K562 (cell line): Measurements from ENCODE around the gene COL8A2. TPM values are rescaled to one million over a fixed set of nuclear protein-coding genes. Genes with fewer than 3 reads are reported as not detected.

Source experiments
- ATAC-seq: fragments of 200-7000 bp; cut with Tn5 transposase; 3 replicates; pipeline ENCODE4 v1.9.1; 2020; ENCODE audit warnings: moderate library complexity
- BruUV-seq: library from RNA; stranded (reverse); fragments of 400-500 nt; replicated peaks from 2 replicates; lab custom pipeline; 2021; lab: Mats Ljungman, UMichigan
- CTCF ChIA-PET: fragments of 300-600 bp; formaldehyde crosslinking; extraction: SDS; loops from one replicate; lab custom pipeline; 2021; ENCODE audit warnings: low intra/inter-chr PET ratio; lab: Yijun Ruan, JAX
- POLR2A ChIA-PET: fragments of 300-600, 350-650 bp; sonication (Branson Sonifier 250); formaldehyde crosslinking; extraction: SDS; loops from one replicate; lab custom pipeline; 2021; ENCODE audit warnings: antibody characterized with exemption, inconsistent platforms; lab: Yijun Ruan, JAX
- DNase-seq, 4 experiments: peaks; one replicate each; pipeline versions ENCODE4 v3.0.0 to v3.0.0-alpha.2; 2011 to 2018; ENCODE audit warnings: low spot score in 3 of 4, mixed read lengths in 3 of 4; ENCODE audit errors: extremely low read depth in 1 of 4
- FAIRE-seq: peaks from 2 replicates; lab custom pipeline; 2011; peaks lifted over from hg19 to GRCh38; lab: Jason Lieb, UNC
- H2AFZ ChIP-seq: 2 replicates; pipeline ENCODE4 v1.6.0; 2011; ENCODE audit warnings: low read depth, low read length, control low read depth, inconsistent platforms
- H3K27ac ChIP-seq: fragments of 200-600 bp; 3 replicates; pipeline ENCODE4 v1.8.0; 2011; ENCODE audit warnings: low read depth, mild to moderate bottlenecking, control low read depth, inconsistent platforms, low read length, moderate library complexity, mixed read lengths; ENCODE audit errors: extremely low read depth
- H3K27me3 ChIP-seq, 2 experiments: fragments of 300-600 bp in 1 of 2; 2 replicates in 1 of 2; 3 replicates in 1 of 2; pipeline versions ENCODE4 v1.6.0 to v1.8.0; 2011; ENCODE audit warnings: inconsistent platforms in 2 of 2, low read length in 2 of 2, mild to moderate bottlenecking in 1 of 2, mixed read lengths in 1 of 2, moderate library complexity in 1 of 2; ENCODE audit not compliant: control insufficient read depth in 2 of 2, insufficient read depth in 2 of 2
- H3K36me3 ChIP-seq: fragments of 300-600 bp; 3 replicates; pipeline ENCODE4 v1.8.0; 2011; ENCODE audit warnings: mild to moderate bottlenecking, low read length, inconsistent platforms; ENCODE audit not compliant: control insufficient read depth, insufficient read depth
- H3K4me1 ChIP-seq, 2 experiments: fragments of 200-600 bp in 1 of 2; replicated peaks in 1 of 2; 2 replicates in 1 of 2; 3 replicates in 1 of 2; pipeline versions ENCODE4 v1.5.1 to v1.8.0; 2011; ENCODE audit warnings: inconsistent platforms in 2 of 2, low read length in 2 of 2, mild to moderate bottlenecking in 1 of 2, mixed read lengths in 1 of 2, moderate library complexity in 1 of 2; ENCODE audit not compliant: control insufficient read depth in 2 of 2, insufficient read depth in 2 of 2
- H3K4me2 ChIP-seq: 2 replicates; pipeline ENCODE4 v1.6.1; 2011; ENCODE audit warnings: low read length, control low read depth, inconsistent platforms, mixed read lengths; ENCODE audit not compliant: insufficient read depth
- H3K4me3 ChIP-seq: fragments of 200-600 bp; sonication (generic), shearing (Covaris generic); 2 replicates; pipeline ENCODE4 v1.5.1; 2016; ENCODE audit warnings: control low read depth, inconsistent platforms
- H3K79me2 ChIP-seq: fragments of 200-600 bp; 3 replicates; pipeline ENCODE4 v1.8.0; 2011; ENCODE audit warnings: low read length, inconsistent platforms; ENCODE audit not compliant: control insufficient read depth, insufficient read depth
- H3K9ac ChIP-seq, 2 experiments: 2 replicates each; pipeline versions ENCODE4 v1.6.0 to v1.6.1; 2011; ENCODE audit warnings: low read depth in 2 of 2, low read length in 2 of 2, control low read depth in 1 of 2, inconsistent platforms in 1 of 2, mild to moderate bottlenecking in 1 of 2, mixed read lengths in 1 of 2; ENCODE audit not compliant: insufficient read depth in 1 of 2
- H3K9me1 ChIP-seq: one replicate; pipeline ENCODE4 v1.6.0; 2011; ENCODE audit warnings: inconsistent platforms, mild to moderate bottlenecking, low read length, moderate library complexity; ENCODE audit not compliant: control insufficient read depth, insufficient read depth
- H3K9me3 ChIP-seq: replicated peaks from 2 replicates; pipeline ENCODE4 v1.5.1; 2011; ENCODE audit warnings: low read depth, low read length, inconsistent platforms; ENCODE audit not compliant: control insufficient read depth, insufficient read depth
- H4K20me1 ChIP-seq: replicated peaks from 2 replicates; pipeline ENCODE4 v1.6.1; 2011; ENCODE audit warnings: low read length, inconsistent platforms, mixed read lengths; ENCODE audit not compliant: control insufficient read depth, insufficient read depth
- CHD4 ChIP-seq: fragments of 200-600 bp; sonication (generic); IDR thresholded peaks from 3 replicates; pipeline ENCODE4 v1.6.1; 2012; ENCODE audit warnings: low read depth, mild to moderate bottlenecking, mixed read lengths, low read length, inconsistent platforms; ENCODE audit not compliant: insufficient read depth, insufficient replicate concordance, poor library complexity, severe bottlenecking
- CXXC5 ChIP-seq: fragments of 250-450 bp; sonication (Bioruptor Pico); IDR thresholded peaks from 2 replicates; pipeline ENCODE4 v1.8.0; 2022; ENCODE audit warnings: inconsistent platforms, mild to moderate bottlenecking, moderate library complexity
- E2F3 ChIP-seq: fragments of 250-450 bp; sonication (Bioruptor Pico); IDR thresholded peaks from 2 replicates; pipeline ENCODE4 v1.4.0; 2020; ENCODE audit warnings: mild to moderate bottlenecking
- ESRRA ChIP-seq: fragments of 450-650 bp; IDR thresholded peaks from 2 replicates; pipeline ENCODE4 v1.6.1; 2014; ENCODE audit warnings: low read depth, mild to moderate bottlenecking, moderate library complexity, borderline replicate concordance
- HBP1 ChIP-seq: fragments of 450-650 bp; formaldehyde crosslinking; IDR thresholded peaks from 2 replicates; pipeline ENCODE4 v1.4.0; 2022; ENCODE audit warnings: missing genetic modification characterization
- MCM2 ChIP-seq: fragments of 450-650 bp; IDR thresholded peaks from 2 replicates; pipeline ENCODE4 v1.6.1; 2017; ENCODE audit warnings: low read depth, mild to moderate bottlenecking
- NFIC ChIP-seq: fragments of 450-650 bp; IDR thresholded peaks from 2 replicates; pipeline ENCODE4 v1.6.1; 2017; ENCODE audit warnings: mild to moderate bottlenecking, inconsistent platforms
- PATZ1 ChIP-seq: fragments of 250-450 bp; sonication (Bioruptor Pico); IDR thresholded peaks from 2 replicates; pipeline ENCODE4 v1.5.0; 2020; ENCODE audit warnings: mild to moderate bottlenecking, borderline replicate concordance
- SAP30 ChIP-seq: fragments of 200-600 bp; sonication (generic); IDR thresholded peaks from 2 replicates; pipeline ENCODE4 v1.6.1; 2012; ENCODE audit warnings: borderline replicate concordance, low read depth, mild to moderate bottlenecking, moderate library complexity, low read length, control low read depth, inconsistent platforms; ENCODE audit not compliant: insufficient read depth, poor library complexity, severe bottlenecking
- SNAPC5 ChIP-seq: fragments of 250-450 bp; sonication (Bioruptor Pico); IDR thresholded peaks from 2 replicates; pipeline ENCODE4 v1.8.0; 2021; ENCODE audit warnings: moderate library complexity, mild to moderate bottlenecking, inconsistent platforms
- SRSF7 ChIP-seq: fragments of 200-400 bp; formaldehyde crosslinking; optimal IDR thresholded peaks from 2 replicates; pipeline ENCODE3; 2017; ENCODE audit warnings: mild to moderate bottlenecking, low read depth, low read length
- TEAD2 ChIP-seq: fragments of 450-650 bp; IDR thresholded peaks from 2 replicates; pipeline ENCODE4 v1.6.1; 2016; ENCODE audit warnings: missing genetic modification characterization, control low read depth, missing compliant biosample characterization
- ZBTB17 ChIP-seq: fragments of 450-650 bp; formaldehyde crosslinking; IDR thresholded peaks from 2 replicates; pipeline ENCODE4 v1.4.0; 2020; ENCODE audit warnings: mild to moderate bottlenecking
- WGBS: fragments of 100-300 bp; shearing (Covaris generic); methylation state at CpG from one replicate; pipeline ENCODE4 v1.1.6; 2016; ENCODE audit warnings: low coverage, mixed read lengths; ENCODE audit not compliant: insufficient coverage; ENCODE audit errors: missing lambda C conversion rate; 5-methylcytosine and 5-hydroxymethylcytosine counted together
- in situ Hi-C: fragments of 300-500 bp; cut with MboI; formaldehyde crosslinking; loops from 4 replicates; pipeline ENCODE4 v1.15.0; 2018; ENCODE audit warnings: inconsistent platforms, mixed read lengths
- intact Hi-C: fragments of 100-400 bp; cut with micrococcal nuclease; formaldehyde crosslinking; loops from 2 replicates; pipeline ENCODE4 v1.14.2; 2022
- polyA plus RNA-seq, 8 experiments: library from polyadenylated mRNA; depleted of rRNA in 4 of 8; stranded (reverse) in 5 of 8; unstranded in 3 of 8; fragments of >200 nt; fragmentation: Nextera tagmentation in 2 of 8; fragmentation: Illumina TruSeq in 1 of 8; extraction: Ambion mirVana in 2 of 8; extraction: Trizol in 1 of 8; gene quantifications; 2 replicates each; pipeline versions ENCODE4 v1.2.1 to v1.2.3, GENCODE V29; 2011 to 2014; ENCODE audit warnings: inconsistent platforms in 1 of 8, missing spikeins in 1 of 8
- total RNA-seq, 7 experiments: library from RNA; depleted of rRNA in 6 of 7; stranded (reverse); fragments of >200 nt in 6 of 7; fragmentation: Illumina TruSeq in 2 of 7; extraction: Trizol in 2 of 7; gene quantifications; 2 replicates each; pipeline versions ENCODE4 v1.2.1 to v1.2.3, GENCODE V29; 2011 to 2021; ENCODE audit warnings: low replicate concordance in 1 of 7

The COL8A2 gene
- total and polyA plus RNA-seq, 9 of the 15 experiments (the other 6 are each of a cell fraction or from before 2014, with no cell fraction given): 0.03 to 0.14 (median 0.04) TPM; not detected in 5

- in situ Hi-C loops: no loop called here
- TF ChIP-seq PATZ1 (no peak), SNAPC5 (no peak), SAP30 (peak; percentile 66), MCM2 (no peak), ESRRA (0 out of 2 replicates have a peak, but pooled peaks have one; percentile 48), CHD4 (no peak), SRSF7 (peak; percentile 78), ZBTB17 (CRISPR knock-in tag) (0 out of 2 replicates have a peak, but pooled peaks have one; percentile 25), CXXC5 (CRISPR knock-in tag) (peak; percentile 74), TEAD2 (no peak), NFIC (peak; percentile 29), HBP1 (CRISPR knock-in tag) (no peak), E2F3 (CRISPR knock-in tag) (no peak)
These were observed 31.5 kb upstream of the COL8A2 start for GRCh38 chr1:36156329-36157114.

More at GRCh38 chr1:36156329-36157114, 31.5 kb upstream of the COL8A2 start:
- no TSS peak for BruUV-seq
- H3K36me3 ChIP-seq: peaks cover 24% of the 10 kb centered on the region
- peak overlapping the region; percentile 76 for H2AFZ ChIP-seq
- peak overlapping the region; percentile 84 for H3K27ac ChIP-seq
- no peaks in the 10 kb centered on the region for H3K27me3 ChIP-seq
- 0 out of 2 replicates have a peak, but pooled peaks cover 3% of the 10 kb centered on the region for H4K20me1 ChIP-seq
- POLR2A ChIA-PET: interaction anchor here (0.6 to 1.8 kb wide), 8 partner anchors 9 to 1339 kb away, joined by 3 to 5 read pairs (median 4); no protein-coding TSS in a partner anchor
- no peaks in the 10 kb centered on the region for H3K9me3 ChIP-seq
- H3K79me2 ChIP-seq: peaks cover 58% of the 10 kb centered on the region
- CTCF ChIA-PET: interaction anchor here (1.0 to 1.1 kb wide), 2 partner anchors 56 to 57 kb away, joined by 3 read pairs; no protein-coding TSS in a partner anchor
- peaks cover 50 to 64% of the 10 kb centered on the region in 2 experiments for H3K4me1 ChIP-seq
- intact Hi-C loops: no loop called here
- peaks cover 4% of the 10 kb centered on the region for H3K9me1 ChIP-seq
- H3K4me2 ChIP-seq: peak overlapping the region; percentile 87
- peak overlapping the region; percentile 81 to 86 for H3K9ac ChIP-seq
- peak overlapping the region; percentile 92 for H3K4me3 ChIP-seq
- 1% methylated on average over 53 of the region's 69 CpGs for WGBS
- DNase-seq (peak; percentile 76 to 82 (median 80)), FAIRE-seq (no peak), ATAC-seq (peak; percentile 63)
